GM12874 (cell line): ENCODE measurements around the gene ACSL3.

Source experiments
- CTCF ChIP-seq: IDR thresholded peaks from 2 replicates; pipeline ENCODE4 v1.5.1; 2011; ENCODE audit warnings: low read depth, mild to moderate bottlenecking, control low read depth, low read length, moderate library complexity; ENCODE audit not compliant: insufficient read depth

Gene ACSL3

GRCh38 chr2:222926915-222927314, 66.1 kb downstream of the ACSL3 start:
- TF ChIP-seq CTCF: no peak

- no peak for TF ChIP-seq CTCF
Measured at GRCh38 chr2:222927600-222927999, 66.8 kb downstream of the ACSL3 start.

DNA sequence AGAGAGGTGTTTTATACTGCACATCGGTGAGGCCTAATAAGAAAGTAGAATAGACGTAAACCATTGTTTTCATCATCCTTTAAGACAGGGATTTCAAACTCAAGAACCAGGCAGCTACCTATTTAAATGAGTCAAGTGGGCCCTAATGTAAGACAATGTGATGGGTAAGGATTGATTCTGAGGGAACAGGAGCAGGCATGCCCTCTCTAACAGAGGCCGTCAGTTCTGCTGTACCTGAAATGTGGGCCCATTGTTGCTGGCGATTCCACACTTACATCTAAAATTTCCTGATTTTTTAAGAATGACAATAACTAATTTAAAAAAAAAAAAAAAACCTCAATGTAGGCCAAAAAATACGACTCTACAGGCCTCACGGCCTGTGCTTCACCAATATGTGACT, 67.5 kb downstream of the ACSL3 start:
- no peak for TF ChIP-seq CTCF

GRCh38 chr2:222930862-222931261, 70.0 kb downstream of the ACSL3 start:
- TF ChIP-seq CTCF: no peak

DNA sequence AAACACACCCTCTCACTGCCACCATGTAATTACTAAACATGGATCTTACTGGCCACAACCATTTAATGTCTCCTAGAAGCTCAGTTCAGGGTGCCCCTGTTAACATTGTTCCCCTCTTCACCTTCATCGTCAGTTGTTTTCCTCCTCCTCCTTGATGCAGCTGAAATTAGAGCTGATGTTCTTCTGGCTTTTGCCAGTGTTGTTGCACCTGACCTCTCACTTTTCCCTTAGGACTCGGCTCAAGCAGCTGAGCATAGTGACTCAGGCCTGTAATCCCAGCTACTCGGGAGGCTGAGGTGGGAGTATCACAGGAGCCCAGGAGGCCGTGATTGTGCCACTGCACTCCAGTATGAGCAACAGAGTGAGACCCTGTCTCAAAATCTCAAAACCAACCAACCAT, 70.8 kb downstream of the ACSL3 start:
- no peak for TF ChIP-seq CTCF

DNA sequence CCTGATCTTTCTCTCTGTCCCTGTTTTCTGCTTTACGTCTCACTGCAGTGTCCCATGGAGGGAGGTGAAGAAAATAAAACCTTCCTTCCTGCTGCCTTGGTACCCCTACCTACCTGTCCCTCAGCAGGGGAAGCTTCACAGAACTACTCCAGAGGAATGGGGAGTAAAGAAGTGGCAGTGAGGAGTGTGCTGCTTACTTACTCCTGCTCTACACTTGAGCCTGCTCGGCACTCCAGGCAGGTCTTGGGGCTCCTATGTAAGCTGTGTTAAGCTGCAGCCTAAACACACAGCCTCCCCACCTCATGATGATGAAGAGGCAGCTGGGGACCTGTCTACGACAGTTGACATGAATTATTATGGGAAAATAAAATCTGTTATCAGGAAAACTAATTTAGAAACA, 72.6 kb downstream of the ACSL3 start:
- no peak for TF ChIP-seq CTCF

GRCh38 chr2:222935688-222936298, 75.0 kb downstream of the ACSL3 start:
- TF ChIP-seq CTCF: no peak

- no peak for TF ChIP-seq CTCF
Measured at GRCh38 chr2:222936705-222937104, 75.9 kb downstream of the ACSL3 start.
